ENCODE results near the gene C1S.

DNA sequence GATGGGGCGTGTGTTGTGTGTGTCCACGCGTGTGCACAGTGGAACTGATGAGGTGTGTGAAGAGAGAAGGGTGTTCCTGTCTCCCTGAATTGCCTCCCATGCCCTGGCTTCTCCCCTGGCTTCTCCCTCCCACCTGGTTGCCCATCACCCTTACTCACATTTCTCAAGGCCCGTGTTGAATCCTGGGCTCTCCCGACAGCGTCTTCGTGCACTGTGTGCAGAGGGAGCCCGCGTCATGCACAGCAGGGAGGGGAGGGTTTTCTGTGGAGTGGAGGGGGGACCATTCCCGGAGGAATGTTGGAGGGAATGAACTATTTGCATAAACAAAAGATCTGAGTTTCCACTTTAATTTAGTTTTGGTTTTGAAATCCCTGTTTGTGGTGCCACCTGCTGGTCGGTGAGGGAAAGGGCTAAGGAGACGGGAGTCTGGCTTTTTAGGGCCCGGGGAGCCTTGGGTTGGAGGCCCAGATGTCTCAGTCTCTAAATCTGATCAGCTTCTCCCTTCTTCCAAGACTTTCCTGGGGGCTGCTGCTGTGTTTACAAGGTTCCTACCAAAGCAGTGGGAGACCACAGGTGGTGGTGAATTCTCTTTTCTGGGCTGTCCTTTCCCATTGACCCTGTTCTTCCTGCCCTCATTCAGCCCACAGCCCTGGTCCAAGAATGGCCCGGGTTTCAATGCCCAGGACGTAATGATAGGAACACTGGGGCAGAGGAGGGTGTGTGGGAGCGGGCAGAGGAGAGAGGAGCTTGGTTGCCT, 31.9 kb downstream of the C1S start, which contains the start of gene C1R:
- no peak for TF ChIP-seq EZH2 (IDR thresholded peaks at IDR 0.05; ENCODE audit: borderline replicate concordance, insufficient read depth, low read depth, low read length, poor library complexity, severe bottlenecking)
- TF ChIP-seq CTCF (IDR thresholded peaks at IDR 0.05) = peak; percentile 88
